Esophagus squamous epithelium (tissue), 4 donors: Measurements from ENCODE around the gene RAPGEF3.

Experiments
- CTCF ChIP-seq, 6 experiments: fragments of 450-650 bp in 4 of 6; fragments of 200-600 bp in 2 of 6; sonication (generic) in 2 of 6; IDR thresholded peaks; one replicate each; pipeline ENCODE4 v1.5.1; 2016 to 2019; ENCODE audit warnings: antibody characterized with exemption in 6 of 6, mild to moderate bottlenecking in 4 of 6, moderate library complexity in 4 of 6
- POLR2A ChIP-seq, 4 donors: fragments of 450-650 bp; IDR thresholded peaks; one replicate each; pipeline ENCODE4 v1.6.1; 2017; ENCODE audit warnings: antibody characterized with exemption in 4 of 4, mild to moderate bottlenecking in 4 of 4, moderate library complexity in 3 of 4

GRCh38 chr12:47689215-47689614 lies 69.5 kb downstream of the RAPGEF3 start:
- TF ChIP-seq CTCF (IDR thresholded peaks at IDR 0.05) (no peak), POLR2A (IDR thresholded peaks at IDR 0.05) (no peak)
